RWPE2 (cell line): ENCODE results near the gene TMEM163.

Source experiments
- ATAC-seq: fragments of 200-7000 bp; cut with Tn5 transposase; 3 replicates; pipeline ENCODE4 v1.9.1; 2021; ENCODE audit warnings: low read depth
- DNase-seq: peaks from one replicate; pipeline ENCODE4 v3.0.0-alpha.2; 2020; ENCODE audit warnings: low spot score
- H3K27ac ChIP-seq: fragments of 450-650 bp; 2 replicates; pipeline ENCODE4 v1.5.1; 2017; ENCODE audit warnings: mild to moderate bottlenecking; ENCODE audit not compliant: poor library complexity, severe bottlenecking
- H3K27me3 ChIP-seq: fragments of 250-450 bp; sonication (Bioruptor Pico); 2 replicates; pipeline ENCODE4 v1.5.1; 2021; ENCODE audit warnings: mild to moderate bottlenecking, moderate library complexity; ENCODE audit not compliant: insufficient read depth, poor library complexity, severe bottlenecking
- H3K36me3 ChIP-seq: fragments of 250-450 bp; sonication (Bioruptor Pico); 2 replicates; pipeline ENCODE4 v1.5.1; 2020; ENCODE audit warnings: low read depth, mild to moderate bottlenecking, moderate library complexity
- H3K4me1 ChIP-seq: fragments of 250-450 bp; sonication (Bioruptor Pico); 2 replicates; pipeline ENCODE4 v1.5.1; 2021; ENCODE audit warnings: mild to moderate bottlenecking, moderate library complexity; ENCODE audit not compliant: insufficient read depth, poor library complexity, severe bottlenecking
- H3K4me3 ChIP-seq: fragments of 250-450 bp; sonication (Bioruptor Pico); 2 replicates; pipeline ENCODE4 v1.5.1; 2021; ENCODE audit warnings: mild to moderate bottlenecking, moderate library complexity; ENCODE audit not compliant: severe bottlenecking
- H3K9me3 ChIP-seq: fragments of 250-450 bp; sonication (Bioruptor Pico); 2 replicates; pipeline ENCODE4 v1.5.1; 2021; ENCODE audit warnings: mild to moderate bottlenecking, moderate library complexity; ENCODE audit not compliant: severe bottlenecking
- CTCF ChIP-seq: fragments of 450-650 bp; IDR thresholded peaks from one replicate; pipeline ENCODE4 v1.5.1; 2017; ENCODE audit warnings: mild to moderate bottlenecking, moderate library complexity; ENCODE audit not compliant: poor library complexity, severe bottlenecking

TMEM163 gene

GRCh38 chr2:134468776-134469175 lies 250.0 kb downstream of the TMEM163 start:
- H3K27me3 ChIP-seq: no peaks in the 10 kb centered on the region

GRCh38 chr2:134468164-134468563 lies 250.6 kb downstream of the TMEM163 start:
- no peaks in the 10 kb centered on the region for H3K4me1 ChIP-seq
- H3K4me3 ChIP-seq: no peak overlapping the region
- H3K27ac ChIP-seq: no peak overlapping the region
- no peaks in the 10 kb centered on the region for H3K9me3 ChIP-seq
- no peak for ATAC-seq
- no peak for DNase-seq
- TF ChIP-seq CTCF: no peak
- H3K27me3 ChIP-seq: no peaks in the 10 kb centered on the region
- no peaks in the 10 kb centered on the region for H3K36me3 ChIP-seq

More at GRCh38 chr2:134468776-134469175, 250.0 kb downstream of the TMEM163 start:
- H3K4me3 ChIP-seq: no peak overlapping the region
- DNase-seq (no peak), ATAC-seq (no peak)
- no peak for TF ChIP-seq CTCF
- H3K9me3 ChIP-seq: no peaks in the 10 kb centered on the region
- no peaks in the 10 kb centered on the region for H3K36me3 ChIP-seq
- no peak overlapping the region for H3K27ac ChIP-seq
- no peaks in the 10 kb centered on the region for H3K4me1 ChIP-seq

- H3K4me3 ChIP-seq: no peak overlapping the region
- no peaks in the 10 kb centered on the region for H3K9me3 ChIP-seq
- no peaks in the 10 kb centered on the region for H3K36me3 ChIP-seq
- ATAC-seq (peak; percentile 56; the same call in 1 of the 3 replicates), DNase-seq (no peak)
- peak; percentile 54 for TF ChIP-seq CTCF
- no peaks in the 10 kb centered on the region for H3K4me1 ChIP-seq
- H3K27me3 ChIP-seq: no peaks in the 10 kb centered on the region
- no peak overlapping the region for H3K27ac ChIP-seq
These were observed 252.7 kb downstream of the TMEM163 start for GRCh38 chr2:134466141-134466540.

- Histone ChIP-seq H3K36me3 (no peaks in the 10 kb centered on the region), H3K4me1 (no peaks in the 10 kb centered on the region), H3K9me3 (no peaks in the 10 kb centered on the region), H3K27me3 (no peaks in the 10 kb centered on the region), H3K27ac (no peak overlapping the region), H3K4me3 (no peak overlapping the region)
- TF ChIP-seq CTCF: no peak
- ATAC-seq: no peak
- DNase-seq: no peak
These were observed 253.3 kb downstream of the TMEM163 start for GRCh38 chr2:134465228-134466105.

- TF ChIP-seq CTCF: no peak
- Histone ChIP-seq H3K27ac (no peak overlapping the region), H3K9me3 (no peaks in the 10 kb centered on the region), H3K27me3 (no peaks in the 10 kb centered on the region), H3K4me1 (no peaks in the 10 kb centered on the region), H3K4me3 (no peak overlapping the region), H3K36me3 (no peaks in the 10 kb centered on the region)
- ATAC-seq (no peak), DNase-seq (no peak)
These were observed 255.1 kb downstream of the TMEM163 start for GRCh38 chr2:134463699-134464022.
